DMS53 treated with DMSO at 0.1 percent for 48 hours (cell line): Measurements from ENCODE around the gene ATP5F1D.

Experiments
- DNase-seq: peaks from one replicate; lab custom pipeline; 2025; ENCODE audit not compliant: unreplicated experiment; lab: John Stamatoyannopoulos, UW

ATP5F1D gene

DNA sequence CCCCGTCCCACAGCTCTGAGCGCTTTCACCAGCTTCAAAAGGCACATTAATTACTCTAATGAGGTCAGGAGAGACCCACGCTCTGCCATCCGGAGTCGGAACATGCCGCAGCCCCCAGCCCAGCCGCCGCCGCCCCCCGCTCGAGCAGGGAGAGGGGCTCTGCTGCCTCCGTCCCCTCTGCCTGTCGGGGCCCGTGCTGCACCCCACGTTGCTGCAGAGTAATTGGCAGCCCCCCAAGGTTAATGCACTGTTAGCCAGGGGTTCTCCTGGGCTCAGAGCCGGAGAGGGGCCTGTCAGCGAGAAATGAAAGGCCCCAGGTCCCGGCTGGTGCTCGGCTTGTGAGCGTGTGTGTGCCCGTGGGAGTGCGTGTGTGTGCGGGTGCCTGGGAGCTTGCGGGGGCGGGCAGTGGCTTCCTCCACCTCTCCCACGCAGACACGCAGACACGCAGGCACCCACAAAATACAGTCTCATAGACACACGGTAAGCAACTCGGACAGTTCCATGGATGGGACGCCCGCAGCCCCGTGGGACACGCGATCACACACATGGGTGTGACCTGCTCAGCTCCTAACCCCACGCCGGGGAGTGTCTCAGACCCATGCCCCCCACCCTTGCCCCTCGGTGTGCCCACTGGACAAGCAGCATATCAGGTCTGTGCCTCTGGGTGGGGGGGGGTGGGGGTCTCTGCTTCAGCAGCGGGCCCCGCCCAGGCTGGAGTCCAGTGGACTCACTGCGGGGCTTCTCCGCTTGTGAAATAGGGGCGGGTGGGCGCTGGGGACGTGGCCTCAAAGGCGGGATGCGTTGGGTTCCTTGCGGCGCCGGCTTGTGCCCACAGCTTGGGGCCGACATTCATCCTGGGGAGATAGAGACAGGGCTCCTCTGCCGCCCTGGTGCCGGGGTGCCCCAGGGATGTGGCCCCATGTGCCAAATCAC, 39.4 kb downstream of the ATP5F1D start:
- DNase-seq, result no peak

DNA sequence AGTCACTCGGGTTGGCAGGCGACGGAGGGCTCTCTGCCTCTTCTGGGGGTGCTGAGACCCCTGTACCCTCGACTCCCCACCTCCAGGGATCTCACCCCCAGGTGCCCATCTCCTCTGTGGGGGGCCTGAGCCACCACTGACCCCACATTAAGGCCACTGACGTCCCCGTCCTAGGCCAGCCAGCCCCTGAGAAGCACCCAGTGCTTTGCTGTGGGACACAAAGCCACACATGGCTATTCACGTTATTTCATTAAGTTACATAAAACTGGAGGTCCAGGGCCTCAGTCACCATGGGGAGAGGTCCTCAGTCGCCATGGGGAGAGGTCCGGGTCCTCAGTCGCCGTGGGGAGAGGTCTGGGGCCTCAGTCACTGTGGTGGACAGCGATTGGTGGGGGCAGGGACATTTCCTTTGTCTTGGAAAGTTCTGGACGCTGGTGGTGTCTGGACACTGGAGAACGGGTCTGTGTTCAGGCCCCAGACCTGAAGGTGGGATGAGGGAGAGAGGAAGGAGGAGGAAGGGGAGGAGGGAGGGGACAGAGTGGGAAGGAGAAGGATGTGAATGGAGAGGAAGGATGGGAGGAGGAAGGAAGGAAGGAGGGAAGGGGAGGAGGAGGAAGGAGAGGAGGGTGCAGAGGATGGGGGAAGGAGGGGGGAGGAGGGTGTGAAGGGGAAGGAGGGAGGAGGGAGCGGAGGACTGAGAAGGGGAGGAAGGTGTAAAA, 40.2 kb downstream of the ATP5F1D start:
- no peak for DNase-seq

DNA sequence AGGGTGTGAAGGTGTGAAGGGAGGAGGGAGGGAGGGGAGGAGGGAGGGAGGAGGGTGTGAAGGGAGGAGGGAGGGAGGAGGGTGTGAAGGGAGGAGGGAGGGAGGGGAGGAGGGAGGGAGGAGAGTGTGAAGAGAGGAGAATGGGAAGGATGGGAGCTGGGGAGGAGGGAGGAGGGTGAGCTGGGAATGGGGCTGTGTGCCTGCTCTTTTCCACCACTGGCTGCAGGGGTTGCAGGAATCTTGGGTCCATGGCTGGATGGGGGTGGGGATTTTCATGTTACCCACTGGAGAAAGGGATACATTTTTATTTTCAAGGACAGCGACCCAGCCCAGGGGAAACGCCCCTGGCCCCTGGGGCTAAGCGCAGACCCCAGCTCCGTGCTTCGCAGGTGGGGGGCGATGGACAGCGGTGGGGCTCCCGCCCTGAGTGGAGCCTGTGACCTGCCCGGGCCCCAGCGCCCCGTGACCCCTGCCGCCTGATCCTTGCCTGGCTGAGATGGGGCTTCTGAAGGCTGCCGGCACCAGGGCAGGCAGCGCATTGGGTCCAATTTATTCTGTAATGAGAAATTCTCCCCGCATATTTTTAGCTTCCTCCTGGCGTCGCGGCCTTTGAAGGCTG, 41.1 kb downstream of the ATP5F1D start:
- DNase-seq, result no peak

DNA sequence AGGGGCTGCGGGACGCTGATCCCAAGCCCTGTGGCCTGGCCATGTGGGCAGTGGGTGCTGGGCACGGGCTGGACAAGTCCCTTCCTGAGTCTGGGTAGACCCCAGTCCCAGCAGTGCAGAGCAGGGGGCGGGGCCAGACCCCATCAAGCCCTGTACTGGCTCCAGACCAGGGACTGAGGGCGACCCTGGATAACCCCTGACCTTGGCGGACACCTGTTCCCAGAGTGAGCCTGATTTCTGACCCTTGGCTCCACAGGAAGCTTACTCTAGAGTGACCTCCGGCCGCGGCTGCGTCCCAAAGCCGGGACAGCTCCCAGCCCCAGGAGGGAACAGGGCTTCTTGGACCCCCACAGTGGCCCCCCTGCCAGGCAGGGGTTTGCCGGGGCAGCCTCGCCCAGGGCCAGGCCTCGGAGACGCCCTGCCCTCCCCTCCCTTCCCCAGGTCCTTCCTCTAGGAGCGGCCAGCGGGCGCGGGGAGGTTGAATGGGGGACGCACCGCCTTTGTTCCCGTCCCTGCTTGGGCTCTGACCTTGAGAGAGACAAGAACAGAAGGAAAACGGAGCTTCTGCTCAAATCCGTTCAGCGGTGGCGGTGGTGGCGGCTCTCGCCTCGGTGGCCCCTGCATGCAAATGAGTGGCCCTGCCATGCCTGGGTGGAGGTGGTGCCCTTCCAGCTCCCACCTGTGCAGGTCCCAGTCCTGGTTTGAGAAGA, 41.8 kb downstream of the ATP5F1D start:
- no peak for DNase-seq

DNA sequence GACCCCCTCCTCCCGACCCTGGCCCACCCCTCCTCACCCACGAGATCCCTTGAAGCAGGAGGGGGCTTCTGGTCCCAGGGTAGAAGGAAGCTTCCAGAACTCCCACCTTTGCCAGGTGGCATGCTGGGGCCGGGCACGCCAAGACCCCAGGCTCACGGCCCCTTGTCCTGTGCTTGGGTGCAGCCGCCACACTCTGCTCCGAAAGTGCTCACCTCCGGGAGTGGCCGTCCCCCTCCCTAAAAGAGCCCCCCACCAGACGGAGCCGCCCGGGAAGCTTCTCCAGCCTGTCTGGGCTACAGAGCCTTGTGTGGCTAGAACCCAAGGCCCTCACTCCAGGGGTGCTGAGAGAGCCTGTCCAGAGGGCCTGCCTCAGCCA, 42.4 kb downstream of the ATP5F1D start:
- no peak for DNase-seq

DNA sequence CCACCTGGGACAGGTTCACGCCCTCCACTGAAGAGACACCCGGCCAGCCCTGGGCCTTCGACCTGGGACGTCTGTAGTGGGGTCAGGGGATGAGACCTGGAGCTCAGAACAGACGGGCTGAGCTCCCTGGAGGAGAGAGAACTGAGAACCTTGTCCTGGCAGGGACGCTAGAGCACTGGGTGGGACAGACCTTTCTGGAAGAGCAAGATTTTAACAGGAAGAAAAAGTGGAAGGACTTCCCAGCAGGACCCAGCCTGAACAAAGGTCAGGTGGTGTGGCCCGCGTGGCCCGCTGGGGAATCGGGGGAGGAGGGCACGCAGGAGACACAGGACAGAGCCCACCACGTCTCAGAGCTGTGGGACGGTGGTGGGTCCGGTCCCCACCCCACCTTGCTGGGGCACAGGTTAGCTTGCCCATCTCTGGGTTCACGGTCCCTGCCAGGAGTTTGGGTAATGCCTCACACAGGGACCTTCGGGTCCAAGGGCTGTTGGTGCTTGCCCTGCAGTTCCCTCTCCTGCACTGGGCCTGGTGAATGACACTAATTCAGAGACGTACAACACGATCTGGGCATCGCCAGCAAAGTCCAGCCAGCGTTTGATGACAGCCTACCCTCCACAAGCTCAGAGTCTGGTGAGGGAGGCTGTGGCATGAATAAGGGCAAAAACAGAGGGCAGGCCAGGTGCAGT, 42.9 kb downstream of the ATP5F1D start:
- DNase-seq, result no peak

DNA sequence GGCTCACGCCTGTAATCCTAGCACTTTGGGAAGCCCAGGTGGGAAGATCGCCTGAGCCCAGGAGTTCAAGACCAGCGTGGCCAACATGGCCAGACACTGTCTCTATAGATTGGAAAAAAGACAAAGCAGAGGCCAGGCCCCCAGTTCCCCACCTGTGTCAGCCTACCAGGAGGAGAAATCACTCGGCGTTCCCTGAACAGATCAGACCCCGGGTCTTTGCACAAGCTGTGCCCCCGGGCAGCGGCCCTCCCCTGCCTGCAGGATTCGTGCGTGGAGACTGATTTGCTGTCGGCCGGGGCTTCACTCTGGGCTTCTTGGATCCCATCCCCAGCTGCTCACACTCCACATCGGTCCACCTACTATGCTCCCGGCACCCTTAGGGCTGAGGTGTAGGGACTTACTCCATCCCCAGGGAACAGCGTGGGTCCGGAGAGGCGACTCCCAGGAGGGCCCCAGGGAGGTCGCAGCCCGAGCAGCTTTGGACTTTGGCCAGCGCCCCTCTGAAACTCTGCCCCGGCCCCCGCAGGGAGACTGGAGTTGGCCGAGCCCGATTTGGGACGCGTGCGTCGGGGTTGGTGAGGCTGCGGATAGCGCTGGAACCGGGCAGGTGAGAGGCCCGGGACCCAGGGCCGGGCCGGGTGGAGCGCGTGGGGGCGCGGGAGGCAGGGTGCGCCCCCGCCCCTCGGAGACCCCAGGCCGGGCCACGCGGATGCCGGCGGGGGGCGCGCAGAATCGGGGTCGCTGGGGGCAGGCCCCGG, 43.6 kb downstream of the ATP5F1D start:
- no peak for DNase-seq

DNA sequence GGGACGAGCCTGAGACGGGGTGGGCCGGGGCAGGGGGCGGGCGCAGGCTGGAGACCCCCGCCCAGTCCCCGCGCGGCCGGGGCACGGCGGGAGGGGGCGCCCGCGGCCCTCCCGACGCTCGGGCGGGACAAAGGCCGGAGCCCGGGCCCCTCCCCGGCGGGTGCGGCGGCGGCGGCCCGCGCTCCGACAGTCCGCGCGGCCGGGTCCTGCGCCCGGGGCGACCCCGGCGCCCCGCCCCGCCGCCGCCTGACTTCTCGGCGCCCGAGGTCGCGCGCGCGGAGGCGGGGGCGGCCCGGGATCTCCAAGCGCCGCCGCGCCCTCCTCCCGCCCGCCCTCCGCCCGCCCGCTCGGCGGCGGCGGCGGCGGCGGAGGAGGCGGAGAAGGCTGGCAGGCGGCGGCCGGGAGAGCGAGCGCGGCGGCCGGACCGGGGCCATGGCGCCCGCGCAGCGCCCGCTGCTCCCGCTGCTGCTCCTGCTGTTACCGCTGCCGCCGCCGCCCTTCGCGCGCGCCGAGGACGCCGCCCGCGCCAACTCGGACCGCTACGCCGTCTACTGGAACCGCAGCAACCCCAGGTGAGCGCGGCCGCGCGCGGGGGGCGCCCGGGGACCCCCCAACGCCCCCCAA, 44.3 kb downstream of the ATP5F1D start, which contains the start of gene EFNA2:
Gene EFNA2, plus strand, starts transcription at position 137 of the 624 bp plus-strand sequence. Its CDS starts 296 bp downstream, at position 433.
- no peak for DNase-seq

DNA sequence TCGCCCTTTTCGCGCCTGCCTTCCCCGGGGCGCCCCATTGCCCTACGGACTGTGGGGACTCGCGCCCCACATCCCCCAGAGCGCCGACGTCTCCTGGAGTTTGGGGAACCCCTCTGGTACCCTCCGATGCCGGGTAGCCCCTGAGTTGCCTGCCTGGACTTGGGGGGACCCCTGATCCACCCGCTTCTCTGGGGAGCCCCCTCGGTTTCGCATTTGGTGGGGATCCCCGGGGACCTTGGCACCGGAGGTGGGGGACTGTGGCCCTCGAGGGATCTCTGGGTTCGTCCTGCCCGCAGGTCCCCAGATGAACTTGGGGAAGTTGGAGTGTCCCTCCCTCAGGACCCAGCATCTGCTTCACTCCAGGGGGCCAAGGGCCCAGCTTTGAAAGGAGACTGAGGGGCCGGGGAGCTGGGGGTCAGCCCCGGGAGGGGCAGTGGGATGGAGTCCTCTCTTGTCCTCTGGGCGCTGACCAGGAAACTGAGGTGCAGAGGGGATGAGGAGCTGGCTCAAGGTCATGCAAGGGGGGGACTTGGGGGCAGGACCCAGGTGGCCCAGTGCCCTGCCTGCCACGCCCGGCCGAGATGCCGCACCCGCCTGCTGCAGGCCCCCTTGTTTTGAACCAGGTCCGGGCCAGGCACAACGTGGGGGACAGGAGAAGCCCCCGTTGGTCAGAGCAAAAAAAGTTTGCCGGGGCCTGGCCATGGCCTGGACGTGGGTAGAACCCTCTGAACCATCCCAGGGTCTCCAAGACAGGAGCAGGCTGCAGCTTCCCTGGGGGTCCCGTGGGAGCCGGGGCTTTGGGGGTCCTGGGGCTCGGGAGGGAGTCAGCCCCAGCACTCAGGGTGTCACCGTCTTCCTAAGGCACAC, 45.2 kb downstream of the ATP5F1D start:
- no peak for DNase-seq

DNA sequence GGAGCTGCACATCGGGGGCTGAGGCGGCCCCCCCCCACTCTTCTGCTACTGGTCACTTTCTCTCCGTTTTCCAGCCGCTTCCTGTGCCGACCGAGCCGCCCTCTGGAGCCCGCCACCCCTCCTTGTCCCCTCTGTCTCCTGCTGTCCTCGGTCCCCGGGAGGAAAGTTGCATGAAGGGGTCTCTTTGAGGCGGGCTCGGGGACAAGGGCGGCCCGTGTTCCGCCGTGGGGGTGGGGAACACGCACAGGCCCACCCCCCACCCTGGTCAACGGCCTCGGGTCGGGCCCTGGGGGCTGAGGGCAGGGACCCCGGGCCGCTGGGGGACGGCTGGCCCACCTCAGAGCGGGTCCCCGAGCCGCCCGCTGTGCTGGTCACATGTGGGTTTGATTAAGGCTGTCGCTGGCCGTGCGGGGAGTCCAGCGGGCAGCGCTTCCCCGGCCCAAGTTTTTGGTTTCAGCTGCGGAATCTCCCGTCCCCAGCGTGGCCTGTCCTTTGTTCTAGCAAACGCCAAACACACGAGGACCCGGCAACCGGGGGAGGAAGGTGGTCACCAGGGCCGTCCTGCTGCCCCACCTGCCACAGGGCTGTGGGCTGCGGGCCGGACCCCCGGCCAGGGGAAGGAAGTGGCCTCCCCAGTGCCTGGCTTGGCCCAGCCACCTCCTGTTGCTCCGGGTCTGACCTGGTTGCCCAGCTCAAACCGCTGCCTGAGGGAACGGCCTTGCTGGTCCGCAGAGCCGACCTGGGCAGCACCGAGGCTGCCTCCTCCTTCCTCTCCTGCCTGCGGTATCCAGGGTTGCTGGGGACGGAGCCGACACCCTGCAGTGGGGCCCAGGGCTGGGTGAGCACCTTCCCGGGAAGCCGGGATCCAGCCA, 46.0 kb downstream of the ATP5F1D start:
- DNase-seq, result no peak

DNA sequence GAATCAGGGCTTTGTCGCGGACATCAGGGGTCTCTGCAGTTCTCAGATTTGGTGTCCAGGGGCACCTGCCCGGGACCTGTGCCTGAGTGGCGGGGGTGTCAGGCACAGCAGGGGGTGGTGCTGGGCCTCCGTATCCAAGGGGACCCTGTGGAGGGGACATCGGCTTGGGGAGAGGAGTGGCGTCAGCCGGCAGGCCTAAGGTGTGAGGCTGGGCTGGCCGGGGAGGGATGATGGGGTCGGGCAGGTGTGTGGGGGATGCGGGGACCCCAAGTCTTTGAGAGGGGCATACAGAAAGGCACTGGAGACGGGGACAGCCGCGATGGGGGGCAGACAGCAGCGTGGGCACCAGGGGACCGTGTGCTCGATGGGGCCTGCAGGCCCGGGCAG, 46.7 kb downstream of the ATP5F1D start:
- no peak for DNase-seq

DNA sequence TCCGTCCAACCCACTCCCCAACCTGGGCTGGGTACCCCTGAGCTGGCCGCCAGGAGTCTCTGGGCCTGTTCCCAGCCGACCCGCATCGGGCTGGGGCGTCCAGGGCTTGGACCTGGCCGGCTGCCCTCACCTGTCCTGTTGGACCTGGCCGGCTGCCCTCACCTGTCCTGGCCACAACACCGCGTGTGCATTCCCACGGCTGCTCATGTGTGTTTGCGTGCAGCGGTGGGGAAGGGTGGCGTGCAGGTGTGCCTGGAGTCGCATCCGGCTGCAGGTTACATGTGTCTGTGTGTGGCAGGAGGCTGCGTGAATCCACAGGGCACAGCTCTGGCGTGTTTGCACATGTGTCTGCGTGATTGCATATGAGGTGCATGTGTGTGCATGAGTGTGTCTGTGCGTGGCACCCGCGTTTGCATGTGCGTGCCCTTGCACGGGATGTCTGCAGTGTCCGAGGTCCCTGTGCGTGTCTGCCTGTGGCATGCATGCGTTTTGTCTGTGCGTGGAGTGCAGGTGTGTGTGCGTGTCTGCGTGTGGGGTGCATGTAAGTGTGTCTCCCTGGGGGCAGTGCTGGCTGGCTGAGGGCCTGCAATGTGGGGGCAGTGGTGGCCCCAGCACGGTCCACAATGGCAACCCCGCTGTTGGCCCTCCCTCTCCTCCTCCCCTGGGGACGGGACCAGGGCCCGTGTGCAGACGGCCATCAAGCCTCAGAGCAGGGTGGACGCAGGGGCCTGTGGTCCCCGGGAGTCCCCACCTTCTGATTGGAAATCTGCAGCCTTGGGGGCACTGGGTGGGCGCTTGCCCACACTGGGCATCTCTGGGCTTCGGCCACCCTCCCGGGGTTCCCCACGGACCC, 47.5 kb downstream of the ATP5F1D start:
- DNase-seq, result no peak

DNA sequence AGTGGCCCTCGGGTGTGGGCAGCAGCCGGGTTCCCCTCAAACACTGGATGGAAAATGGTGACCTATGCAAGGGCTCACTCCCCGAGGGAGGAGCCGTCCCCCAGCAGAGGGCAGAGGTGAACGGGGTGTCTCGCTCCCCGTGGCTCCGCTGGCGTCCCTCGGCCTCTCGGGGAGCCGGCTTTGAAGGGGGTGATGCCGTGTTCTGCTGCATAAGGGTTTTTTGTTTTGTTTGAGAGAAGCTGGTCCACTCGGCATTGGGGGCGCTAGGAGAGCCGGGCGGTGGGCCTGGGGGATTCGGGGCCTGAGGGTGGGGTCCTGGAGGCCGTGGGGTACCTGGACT, 48.1 kb downstream of the ATP5F1D start:
- DNase-seq, result no peak

DNA sequence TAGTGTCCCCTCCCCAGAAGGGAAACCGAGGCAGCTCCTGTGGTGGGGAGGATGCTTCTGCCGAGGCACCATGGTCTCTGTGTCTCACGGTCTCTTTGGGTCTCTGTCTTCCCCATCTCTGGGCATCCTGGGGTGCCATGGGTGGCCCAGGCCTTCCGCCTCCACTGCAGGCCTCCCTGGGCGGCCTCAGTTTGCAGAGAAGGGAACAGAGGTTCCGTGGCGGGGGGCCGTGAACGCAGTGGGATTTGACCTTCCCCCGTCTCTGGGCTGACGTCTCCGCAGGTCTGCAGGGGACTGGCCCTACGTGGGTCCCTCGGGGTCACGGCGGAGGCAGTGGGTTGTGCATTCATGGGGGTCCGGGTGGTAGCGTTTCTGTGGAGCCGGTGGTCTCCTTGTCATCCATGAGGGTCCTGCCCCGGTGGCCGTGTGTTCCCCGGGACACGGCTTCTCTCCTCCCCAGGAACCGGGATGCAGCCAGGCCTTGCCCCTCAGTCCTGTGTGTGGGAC, 48.7 kb downstream of the ATP5F1D start:
- no peak for DNase-seq

DNA sequence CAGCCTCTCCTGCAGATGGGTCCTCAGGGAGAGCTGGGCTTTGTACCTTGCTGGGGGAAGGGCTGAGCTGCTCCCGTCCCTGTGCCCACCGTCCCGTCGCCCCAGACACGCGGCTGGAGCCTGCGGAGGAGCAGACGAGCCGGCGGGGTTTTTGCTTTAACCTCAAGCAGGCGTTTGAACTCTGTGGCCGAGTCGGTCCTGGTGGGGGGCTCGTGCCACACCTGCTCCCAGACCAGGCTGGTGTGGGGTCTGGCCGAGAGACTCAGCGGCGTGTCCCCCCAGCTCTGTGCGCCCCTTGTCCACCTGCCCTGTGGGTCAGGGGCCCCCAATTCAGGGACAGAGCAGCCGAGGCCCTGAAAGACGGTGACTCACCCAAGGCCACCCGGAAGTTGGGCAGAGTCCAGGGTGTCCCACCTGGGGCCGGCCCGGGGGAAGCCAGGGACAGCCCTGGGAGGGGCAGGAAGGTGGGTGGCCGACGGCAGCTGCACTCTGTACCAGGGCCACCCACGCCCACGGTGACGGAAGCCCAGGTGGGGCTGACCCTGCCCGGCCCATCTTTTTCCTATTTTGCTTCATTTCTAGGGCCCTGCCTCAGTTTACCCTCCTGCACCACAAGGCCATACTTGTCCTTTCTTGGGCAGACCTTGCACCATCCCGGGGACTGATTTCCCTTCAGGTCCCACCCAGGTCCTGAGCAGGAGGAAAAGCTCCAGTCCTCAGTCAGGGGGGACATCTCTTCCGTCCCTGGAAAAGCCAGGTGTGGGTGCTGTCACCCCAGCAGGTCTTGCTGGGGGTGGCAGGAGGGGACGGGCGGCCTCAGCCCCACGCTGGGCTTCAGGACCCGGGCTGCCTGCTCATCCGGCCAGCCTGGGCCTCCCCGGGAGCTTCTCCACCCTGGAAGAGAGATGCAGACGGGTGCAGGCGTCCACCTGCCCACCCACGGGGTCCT, 49.4 kb downstream of the ATP5F1D start:
- DNase-seq, result no peak
